GM12878 (cell line): ENCODE measurements around the gene SIRT2. TPM values are rescaled to one million over a fixed set of nuclear protein-coding genes. Genes with fewer than 3 reads are reported as not detected.
A peak's percentile ranks its signal among the peaks of the same experiment; 100 is the strongest.

Source experiments
- ATAC-seq: fragments of 200-7000 bp; cut with Tn5 transposase; 3 replicates; pipeline ENCODE4 v1.9.1; 2020; ENCODE audit warnings: mild to moderate bottlenecking, moderate library complexity
- BruUV-seq: library from RNA; stranded (reverse); fragments of 400-500 nt; replicated peaks from 2 replicates; lab custom pipeline; 2021; lab: Mats Ljungman, UMichigan
- CTCF ChIA-PET: fragments of 300-600 bp; sonication (Branson Sonifier 250); formaldehyde crosslinking; extraction: SDS; loops from one replicate; lab custom pipeline; 2021; ENCODE audit warnings: inconsistent platforms; lab: Yijun Ruan, JAX
- POLR2A ChIA-PET: fragments of 350-600 bp; formaldehyde crosslinking; extraction: SDS; loops from one replicate; lab custom pipeline; 2021; ENCODE audit warnings: inconsistent platforms; lab: Charles Lee
- RAD21 ChIA-PET: fragments of 300-600 bp; sonication (Branson Sonifier 250); formaldehyde crosslinking; loops from one replicate; lab custom pipeline; 2023; ENCODE audit warnings: antibody characterized with exemption; ENCODE audit not compliant: unreplicated experiment; lab: Charles Lee
- SMC1A ChIA-PET: fragments of 300-600 bp; sonication (Branson Sonifier 250); formaldehyde crosslinking; loops from one replicate; lab custom pipeline; 2023; ENCODE audit not compliant: unreplicated experiment, uncharacterized antibody; lab: Charles Lee
- DNase-seq: peaks from one replicate; pipeline ENCODE4 v3.0.0-alpha.2; 2011; ENCODE audit warnings: low read depth, low spot score
- FAIRE-seq: peaks from 3 replicates; lab custom pipeline; 2011; peaks lifted over from hg19 to GRCh38; lab: Jason Lieb, UNC
- H2AFZ ChIP-seq: 2 replicates; pipeline ENCODE4 v1.6.0; 2011; ENCODE audit warnings: low read depth, low read length, control low read depth; ENCODE audit not compliant: control insufficient read depth
- H3K27ac ChIP-seq: 2 replicates; pipeline ENCODE4 v1.5.1; 2011; ENCODE audit warnings: control low read depth; ENCODE audit not compliant: control insufficient read depth, insufficient read depth
- H3K27me3 ChIP-seq, 2 experiments: replicated peaks in 1 of 2; 2 replicates each; pipeline versions ENCODE4 v1.6.0 to v1.6.1; 2011; ENCODE audit warnings: low read length in 1 of 2; ENCODE audit not compliant: control insufficient read depth in 2 of 2, insufficient read depth in 2 of 2
- H3K36me3 ChIP-seq, 2 experiments: 2 replicates each; pipeline ENCODE4 v1.5.1; 2011; ENCODE audit warnings: low read length in 1 of 2; ENCODE audit not compliant: control insufficient read depth in 2 of 2, insufficient read depth in 2 of 2
- H3K4me1 ChIP-seq: 2 replicates; pipeline ENCODE4 v1.6.1; 2011; ENCODE audit warnings: mild to moderate bottlenecking, low read length, moderate library complexity, mixed read lengths; ENCODE audit not compliant: control insufficient read depth, insufficient read depth
- H3K4me2 ChIP-seq: 2 replicates; pipeline ENCODE4 v1.6.0; 2011; ENCODE audit warnings: control low read depth; ENCODE audit not compliant: control insufficient read depth, insufficient read depth
- H3K4me3 ChIP-seq: fragments of 200-600 bp; sonication (generic); 2 replicates; pipeline ENCODE4 v1.5.1; 2016
- H3K79me2 ChIP-seq: 2 replicates; pipeline ENCODE4 v1.6.0; 2011; ENCODE audit warnings: low read length; ENCODE audit not compliant: control insufficient read depth, insufficient read depth
- H3K9ac ChIP-seq: 2 replicates; pipeline ENCODE4 v1.8.0; 2011; ENCODE audit warnings: low read length, control low read depth, mixed read lengths; ENCODE audit not compliant: control insufficient read depth, insufficient read depth
- H3K9me3 ChIP-seq: replicated peaks from 3 replicates; pipeline ENCODE4 v1.5.1; 2011; ENCODE audit warnings: mild to moderate bottlenecking, low read length; ENCODE audit not compliant: control insufficient read depth, insufficient read depth
- H4K20me1 ChIP-seq: 2 replicates; pipeline ENCODE4 v1.6.0; 2011; ENCODE audit not compliant: control insufficient read depth, insufficient read depth
- ATF7 ChIP-seq: fragments of 450-650 bp; IDR thresholded peaks from 2 replicates; pipeline ENCODE4 v1.6.1; 2016; ENCODE audit warnings: low read depth, mild to moderate bottlenecking
- CBFB ChIP-seq: IDR thresholded peaks from 2 replicates; pipeline ENCODE4 v1.6.1; 2016; ENCODE audit warnings: antibody characterized with exemption, low read depth
- CREB1 ChIP-seq: IDR thresholded peaks from 2 replicates; pipeline ENCODE4 v1.6.1; 2012; ENCODE audit warnings: low read depth, mild to moderate bottlenecking, inconsistent platforms
- GABPA ChIP-seq: IDR thresholded peaks from 2 replicates; pipeline ENCODE4 v1.6.1; 2014; ENCODE audit warnings: antibody characterized with exemption, low read depth, mild to moderate bottlenecking, inconsistent platforms
- GATAD2B ChIP-seq: fragments of 450-650 bp; conservative IDR thresholded peaks from 2 replicates; pipeline ENCODE4 v1.6.1; 2017; ENCODE audit warnings: low read depth, mild to moderate bottlenecking, moderate library complexity
- HCFC1 ChIP-seq: fragments of 150-350 bp; IDR thresholded peaks from 2 replicates; pipeline ENCODE4 v1.6.1; 2014; ENCODE audit warnings: low read length
- HDGF ChIP-seq: fragments of 450-650 bp; IDR thresholded peaks from 2 replicates; pipeline ENCODE4 v1.6.1; 2016; ENCODE audit warnings: antibody characterized with exemption
- IKZF1 ChIP-seq: fragments of 450-650 bp; conservative IDR thresholded peaks from 2 replicates; pipeline ENCODE4 v1.6.1; 2017; ENCODE audit warnings: antibody characterized with exemption, mild to moderate bottlenecking
- IKZF2 ChIP-seq, 2 experiments: fragments of 450-650 bp; IDR thresholded peaks; 2 replicates each; pipeline ENCODE4 v1.6.1; 2017; ENCODE audit warnings: mild to moderate bottlenecking in 2 of 2, moderate library complexity in 2 of 2
- MTA2 ChIP-seq: fragments of 450-650 bp; IDR thresholded peaks from 2 replicates; pipeline ENCODE4 v1.6.1; 2016; ENCODE audit warnings: low read depth, mild to moderate bottlenecking, moderate library complexity
- NR2F1 ChIP-seq: fragments of 450-650 bp; conservative IDR thresholded peaks from 2 replicates; pipeline ENCODE4 v1.6.1; 2017; ENCODE audit warnings: mild to moderate bottlenecking
- POLR2AphosphoS2 ChIP-seq: IDR thresholded peaks from 2 replicates; pipeline ENCODE4 v1.6.1; 2011; ENCODE audit warnings: low read depth, mild to moderate bottlenecking, low read length, improper control_type of control experiment, moderate library complexity
- RELB ChIP-seq: fragments of 450-650 bp; IDR thresholded peaks from 2 replicates; pipeline ENCODE4 v1.6.1; 2017; ENCODE audit warnings: low read depth, mild to moderate bottlenecking, moderate library complexity
- SIN3A ChIP-seq: IDR thresholded peaks from 2 replicates; pipeline ENCODE4 v1.6.1; 2012; ENCODE audit warnings: low read depth, low read length, improper control_type of control experiment
- SMAD5 ChIP-seq: IDR thresholded peaks from 2 replicates; pipeline ENCODE4 v1.6.1; 2016; ENCODE audit warnings: antibody characterized with exemption, low read depth
- SMARCA5 ChIP-seq: fragments of 450-650 bp; IDR thresholded peaks from 2 replicates; pipeline ENCODE4 v1.6.1; 2017; ENCODE audit warnings: mild to moderate bottlenecking
- SPI1 ChIP-seq: IDR thresholded peaks from 2 replicates; pipeline ENCODE4 v1.6.1; 2011; ENCODE audit warnings: low read depth, mild to moderate bottlenecking, low read length, moderate library complexity, borderline replicate concordance; ENCODE audit not compliant: insufficient read depth
- ZBTB33 ChIP-seq: fragments of 450-650 bp; IDR thresholded peaks from 2 replicates; pipeline ENCODE4 v1.6.1; 2017; ENCODE audit warnings: mild to moderate bottlenecking
- ZNF24 ChIP-seq: fragments of 450-650 bp; IDR thresholded peaks from 2 replicates; pipeline ENCODE4 v1.6.1; 2017; ENCODE audit warnings: antibody characterized with exemption, mild to moderate bottlenecking
- ZNF622 ChIP-seq: fragments of 450-650 bp; IDR thresholded peaks from 2 replicates; pipeline ENCODE4 v1.6.1; 2017; ENCODE audit warnings: mild to moderate bottlenecking, inconsistent platforms
- WGBS: methylation state at CpG from one replicate; pipeline ENCODE4 v1.1.6; 2016; ENCODE audit warnings: low lambda C conversion rate; ENCODE audit not compliant: insufficient replicate concordance, insufficient coverage; ENCODE audit errors: missing lambda C conversion rate; 5-methylcytosine and 5-hydroxymethylcytosine counted together
- in situ Hi-C: fragments of 300-500 bp; cut with MboI; formaldehyde crosslinking; loops from 9 replicates; pipeline ENCODE4 v1.14.3; 2018; ENCODE audit warnings: mixed read lengths
- intact Hi-C: fragments of 100-400 bp; cut with micrococcal nuclease; formaldehyde crosslinking; loops from one replicate; pipeline ENCODE4 v1.14.2; 2022; ENCODE audit not compliant: unreplicated experiment
- polyA plus RNA-seq, 11 experiments: library from polyadenylated mRNA; depleted of rRNA in 4 of 11; unstranded in 6 of 11; stranded (reverse) in 5 of 11; fragments of >200 nt; fragmentation: Nextera tagmentation in 4 of 11; fragmentation: Illumina TruSeq in 1 of 11; extraction: Ambion mirVana in 4 of 11; extraction: Trizol in 1 of 11; gene quantifications; 1 replicate in 1 of 11; 2 replicates in 10 of 11; pipeline versions ENCODE4 v1.2.1 to v1.2.3, GENCODE V29; 2011 to 2016; ENCODE audit warnings: inconsistent platforms in 2 of 11, missing spikeins in 2 of 11, low read depth in 1 of 11
- total RNA-seq, 4 experiments: library from RNA; depleted of rRNA in 3 of 4; stranded (reverse); fragments of >200 nt in 3 of 4; fragmentation: Illumina TruSeq in 1 of 4; extraction: Trizol in 1 of 4; gene quantifications; 2 replicates each; pipeline versions ENCODE4 v1.2.1 to v1.2.3, GENCODE V29; 2013 to 2021

SIRT2 gene
- total and polyA plus RNA-seq, 10 of the 15 experiments (the other 5 are each of a cell fraction or from before 2014, with no cell fraction given) = 1.4 to 38.7 (median 24.1) TPM

- TF ChIP-seq HDGF (peak; percentile 88; the same call in 1 of the 2 replicates), ZBTB33 (no peak), POLR2AphosphoS2 (peak; percentile 87; the same call in 1 of the 2 replicates)
Measured at GRCh38 chr19:38849860-38850435, 49.5 kb downstream of the SIRT2 start, which contains the start of gene HNRNPL (continued).

- no peaks in the 10 kb centered on the region for H3K9me3 ChIP-seq
- H3K27me3 ChIP-seq = no peaks in the 10 kb centered on the region
- intact Hi-C loops = no loop called here
- H3K27ac ChIP-seq = peak overlapping the region; percentile 96
- H4K20me1 ChIP-seq = peaks cover 6% of the 10 kb centered on the region
- ChIA-PET RAD21 (interaction anchor here (0.9 to 2.8 kb wide), 13 partner anchors 8 to 305 kb away, joined by 3 to 20 read pairs (median 4); partner anchors contain the start of genes ACTN4, ECH1, EIF3K and RINL), SMC1A (interaction anchor here (0.8 to 2.6 kb wide), 6 partner anchors 14 to 51 kb away, joined by 3 to 18 read pairs (median 6); partner anchors contain the start of gene ECH1), CTCF (interaction anchor here (0.7 to 4.1 kb wide), 11 partner anchors 14 to 81 kb away, joined by 3 to 20 read pairs (median 4); partner anchors contain the start of genes ECH1, RINL and SARS2), POLR2A (interaction anchor here (0.5 to 3.8 kb wide), 24 partner anchors 8 to 911 kb away, joined by 3 to 43 read pairs (median 5); partner anchors contain the start of genes ECH1, EIF3K, FBXO17 and MAP4K1)
- peak; percentile 75 for FAIRE-seq
- peak; percentile 37 for ATAC-seq
- in situ Hi-C loops = no loop called here
- H2AFZ ChIP-seq = no peak overlapping the region
- H3K9ac ChIP-seq = peak overlapping the region; percentile 98
- peaks cover 11% of the 10 kb centered on the region for H3K4me1 ChIP-seq
- H3K4me2 ChIP-seq = peak overlapping the region; percentile 85
- peak; percentile 82 for DNase-seq
- no TSS peak for BruUV-seq
- WGBS = under 1% methylated on average over 47 of the region's 76 CpGs
- peaks cover 46% of the 10 kb centered on the region for H3K79me2 ChIP-seq
- H3K36me3 ChIP-seq = peaks cover 19 to 25% of the 10 kb centered on the region in 2 experiments
- peak overlapping the region; percentile 79 for H3K4me3 ChIP-seq
- TF ChIP-seq RELB (peak; percentile 90), ZNF24 (peak; percentile 47; the same call in 1 of the 2 replicates), SPI1 (peak; percentile 64; the same call in 1 of the 2 replicates), CBFB (0 out of 2 replicates have a peak, but pooled peaks have one; percentile 62), IKZF1 (peak; percentile 99), GABPA (no peak), IKZF2 (IDR thresholded peaks at IDR 0.05) (no peak; a peak in 1 of 4 replicates), SIN3A (peak; percentile 70; the same call in 1 of the 2 replicates), NR2F1 (0 out of 2 replicates have a peak, but pooled peaks have one; percentile 70), SMAD5 (peak; percentile 59; the same call in 1 of the 2 replicates), MTA2 (no peak), ZNF622 (no peak), HCFC1 (peak; percentile 52), GATAD2B (peak; percentile 74), CREB1 (no peak), SMARCA5 (peak; percentile 97), ATF7 (peak; percentile 68)
Measured at GRCh38 chr19:38849147-38849859, 50.1 kb downstream of the SIRT2 start.
